ENCODE results near the gene ABHD17A. TPM values are rescaled to one million over a fixed set of nuclear protein-coding genes. Genes with fewer than 3 reads are reported as not detected.
"Not testable (repeated sequence)": the region's sequence is repeated elsewhere in the genome, so short reads cannot be mapped to it uniquely, and the experiment has no call there.

ABHD17A gene
- polyA plus RNA-seq, 1 experiment, result 48.8 TPM

DNA sequence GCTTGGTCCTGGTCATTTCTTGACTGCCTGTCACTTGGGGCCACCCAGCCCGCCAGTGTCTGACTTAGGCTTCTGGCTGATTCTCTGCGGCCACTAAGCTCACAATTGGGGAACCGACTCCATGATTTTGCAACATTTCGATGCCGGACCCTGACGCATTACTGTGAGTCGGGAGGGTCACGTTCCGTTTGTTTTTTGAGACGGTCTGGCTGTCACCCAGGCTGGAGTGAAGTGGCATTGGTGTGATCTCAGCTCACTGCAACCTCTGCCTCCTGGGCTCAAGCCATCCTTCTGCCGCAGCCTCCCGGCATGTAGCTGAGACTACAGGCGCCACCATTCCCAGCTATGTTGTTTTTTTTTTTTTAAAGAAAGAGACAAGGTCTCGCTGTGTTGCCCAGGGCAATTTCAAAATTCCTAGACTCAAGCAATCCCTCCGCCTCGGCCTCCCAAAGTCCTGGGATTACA, 16.7 kb upstream of the ABHD17A start:
- no peaks in the 10 kb centered on the region for H3K36me3 ChIP-seq (ENCODE audit: control insufficient read depth, insufficient read depth, low read length)
- no peaks in the 10 kb centered on the region for H3K27me3 ChIP-seq (ENCODE audit: control insufficient read depth, insufficient read depth, low read length)
- DNase-seq (ENCODE audit: low read depth), result no peak
- CTCF ChIA-PET, result no interaction called here
- TF ChIP-seq, protein P1, sequence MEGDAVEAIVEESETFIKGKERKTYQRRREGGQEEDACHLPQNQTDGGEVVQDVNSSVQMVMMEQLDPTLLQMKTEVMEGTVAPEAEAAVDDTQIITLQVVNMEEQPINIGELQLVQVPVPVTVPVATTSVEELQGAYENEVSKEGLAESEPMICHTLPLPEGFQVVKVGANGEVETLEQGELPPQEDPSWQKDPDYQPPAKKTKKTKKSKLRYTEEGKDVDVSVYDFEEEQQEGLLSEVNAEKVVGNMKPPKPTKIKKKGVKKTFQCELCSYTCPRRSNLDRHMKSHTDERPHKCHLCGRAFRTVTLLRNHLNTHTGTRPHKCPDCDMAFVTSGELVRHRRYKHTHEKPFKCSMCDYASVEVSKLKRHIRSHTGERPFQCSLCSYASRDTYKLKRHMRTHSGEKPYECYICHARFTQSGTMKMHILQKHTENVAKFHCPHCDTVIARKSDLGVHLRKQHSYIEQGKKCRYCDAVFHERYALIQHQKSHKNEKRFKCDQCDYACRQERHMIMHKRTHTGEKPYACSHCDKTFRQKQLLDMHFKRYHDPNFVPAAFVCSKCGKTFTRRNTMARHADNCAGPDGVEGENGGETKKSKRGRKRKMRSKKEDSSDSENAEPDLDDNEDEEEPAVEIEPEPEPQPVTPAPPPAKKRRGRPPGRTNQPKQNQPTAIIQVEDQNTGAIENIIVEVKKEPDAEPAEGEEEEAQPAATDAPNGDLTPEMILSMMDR (IDR thresholded peaks at IDR 0.05; ENCODE audit: insufficient read depth, low read depth, low read length), result no peak
- POLR2A ChIA-PET, result no interaction called here
- no peak overlapping the region for H3K4me3 ChIP-seq (ENCODE audit: low read depth, low read length)

DNA sequence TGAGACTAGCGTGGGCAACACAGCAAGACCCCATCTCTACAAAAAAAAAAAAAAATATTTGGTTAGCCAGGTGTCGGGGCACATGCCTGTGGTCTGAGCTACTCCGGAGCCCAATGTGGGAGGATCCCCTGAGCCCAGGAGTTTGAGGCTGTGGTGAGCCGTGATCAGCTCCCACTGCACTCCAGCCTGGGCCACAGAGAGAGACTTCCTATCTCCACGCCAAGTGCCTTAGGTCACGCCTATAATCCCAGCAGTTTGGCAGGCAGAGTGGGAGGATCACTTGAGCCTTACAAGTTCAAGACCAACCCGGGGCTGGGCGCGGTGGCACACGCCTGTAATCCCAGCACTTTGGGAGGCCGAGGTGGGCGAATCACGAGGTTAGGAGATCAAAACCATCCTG, 11.2 kb upstream of the ABHD17A start:
- DNase-seq (ENCODE audit: low read depth), result no peak
- ChIA-PET POLR2A (no interaction called here), CTCF (interaction anchor here (0.8 kb wide), 1 partner anchor 58 kb away, joined by 3 read pairs; no protein-coding TSS in a partner anchor)
- H3K4me3 ChIP-seq (ENCODE audit: low read depth, low read length), result no peak overlapping the region
- TF ChIP-seq, protein P1 (IDR thresholded peaks at IDR 0.05; ENCODE audit: insufficient read depth, low read depth, low read length), result no peak
- H3K36me3 ChIP-seq (ENCODE audit: control insufficient read depth, insufficient read depth, low read length), result no peaks in the 10 kb centered on the region
- H3K27me3 ChIP-seq (ENCODE audit: control insufficient read depth, insufficient read depth, low read length), result no peaks in the 10 kb centered on the region

DNA sequence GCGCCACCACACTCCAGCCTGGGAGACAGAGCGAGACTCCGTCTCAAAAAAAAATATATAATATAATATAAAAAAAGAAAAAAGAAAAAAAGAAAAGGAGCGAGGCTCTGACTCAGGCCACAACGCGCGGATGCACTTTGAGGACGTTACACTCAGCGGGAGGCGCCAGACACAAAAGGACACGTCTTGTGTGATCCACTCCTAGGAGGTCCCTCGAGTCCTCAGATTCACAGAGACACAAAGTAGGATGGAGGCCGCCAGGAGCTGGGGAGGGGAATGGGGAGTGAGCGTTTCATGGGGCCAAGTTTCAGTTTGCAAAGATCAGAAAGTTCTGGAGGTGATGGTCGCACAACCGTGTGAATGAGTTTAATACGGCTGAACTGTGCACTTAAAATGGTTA, 8.5 kb upstream of the ABHD17A start:
- no peak for DNase-seq (ENCODE audit: low read depth)
- Histone ChIP-seq H3K27me3 (ENCODE audit: control insufficient read depth, insufficient read depth, low read length) (no peaks in the 10 kb centered on the region), H3K36me3 (ENCODE audit: control insufficient read depth, insufficient read depth, low read length) (no peaks in the 10 kb centered on the region), H3K4me3 (ENCODE audit: low read depth, low read length) (no peak overlapping the region)
- ChIA-PET POLR2A (no interaction called here), CTCF (no interaction called here)
- TF ChIP-seq, protein P1 (IDR thresholded peaks at IDR 0.05; ENCODE audit: insufficient read depth, low read depth, low read length), result no peak

DNA sequence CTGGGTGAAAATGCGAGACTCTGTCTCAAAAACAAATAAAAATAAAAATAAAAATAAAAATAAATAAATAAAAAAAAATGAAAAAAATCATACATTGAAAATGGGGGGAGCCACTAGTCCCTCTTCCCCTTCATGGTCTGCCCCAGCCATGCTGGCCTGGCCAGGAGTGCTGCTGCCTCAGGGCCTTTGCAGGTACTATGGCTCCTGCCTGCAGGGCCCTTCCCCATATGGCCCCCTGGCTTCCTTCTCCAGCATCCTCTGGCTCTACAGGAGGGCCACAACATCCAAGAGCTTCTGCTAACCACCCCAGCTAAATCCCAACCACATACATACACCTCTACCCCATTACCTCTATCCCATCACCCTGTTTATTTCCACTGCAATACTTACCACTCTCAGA, 4.6 kb upstream of the ABHD17A start:
- POLR2A ChIA-PET, result no interaction called here
- Histone ChIP-seq H3K36me3 (ENCODE audit: control insufficient read depth, insufficient read depth, low read length) (no peaks in the 10 kb centered on the region), H3K27me3 (ENCODE audit: control insufficient read depth, insufficient read depth, low read length) (no peaks in the 10 kb centered on the region), H3K4me3 (ENCODE audit: low read depth, low read length) (no peak overlapping the region)
- TF ChIP-seq, protein P1 (IDR thresholded peaks at IDR 0.05; ENCODE audit: insufficient read depth, low read depth, low read length), result no peak
- CTCF ChIA-PET, result interaction anchor here (0.6 kb wide), 1 partner anchor 73 kb away, joined by 3 read pairs; no protein-coding TSS in a partner anchor
- DNase-seq (ENCODE audit: low read depth), result no peak

DNA sequence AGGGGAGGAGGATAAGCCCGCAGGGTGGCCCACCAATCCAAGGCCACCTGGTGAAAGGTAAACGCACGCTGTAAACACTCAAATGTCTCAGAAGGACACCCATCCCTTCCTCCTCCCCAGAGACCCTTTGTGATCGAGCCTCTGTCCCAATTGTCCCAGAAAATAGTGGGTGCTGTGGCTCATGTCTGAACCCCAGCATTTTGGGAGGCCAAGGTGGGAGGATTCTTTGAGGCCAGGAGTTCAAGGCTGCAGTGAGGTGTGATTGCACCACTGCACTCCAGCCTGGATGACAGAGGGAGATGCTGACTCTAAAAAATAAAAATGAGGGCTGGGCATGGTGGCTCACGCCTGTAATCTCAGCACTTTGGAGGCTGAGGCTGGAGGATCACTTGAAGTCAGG, 3.1 kb upstream of the ABHD17A start:
- Histone ChIP-seq H3K4me3 (ENCODE audit: low read depth, low read length) (no peak overlapping the region), H3K36me3 (ENCODE audit: control insufficient read depth, insufficient read depth, low read length) (no peaks in the 10 kb centered on the region), H3K27me3 (ENCODE audit: control insufficient read depth, insufficient read depth, low read length) (no peaks in the 10 kb centered on the region)
- ChIA-PET CTCF (interaction anchor here (0.6 to 0.7 kb wide), 2 partner anchors 151 to 347 kb away, joined by 3 read pairs; no protein-coding TSS in a partner anchor), POLR2A (no interaction called here)
- TF ChIP-seq, protein P1 (IDR thresholded peaks at IDR 0.05; ENCODE audit: insufficient read depth, low read depth, low read length), result no peak
- DNase-seq (ENCODE audit: low read depth), result no peak

DNA sequence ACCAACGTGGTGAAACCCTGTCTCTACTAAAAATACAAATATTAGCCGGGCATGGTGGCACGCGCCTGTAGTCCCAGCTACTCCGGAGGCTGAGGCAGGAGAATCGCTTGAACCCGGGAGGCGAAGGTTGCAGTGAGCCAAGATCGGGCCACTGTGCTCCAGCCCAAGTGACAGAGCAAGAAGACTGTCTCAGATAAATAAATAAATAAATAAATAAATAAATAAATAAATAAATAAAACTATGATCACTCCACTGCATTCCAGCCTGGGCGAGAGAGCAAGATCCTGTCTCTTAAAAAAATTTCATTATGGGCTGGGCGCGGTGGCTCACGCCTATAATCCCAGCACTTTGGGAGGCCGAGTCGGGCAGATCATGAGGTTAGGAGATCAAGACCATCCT, 1.1 kb upstream of the ABHD17A start:
- H3K36me3 ChIP-seq (ENCODE audit: control insufficient read depth, insufficient read depth, low read length); H3K4me3 ChIP-seq (ENCODE audit: low read depth, low read length); H3K27me3 ChIP-seq (ENCODE audit: control insufficient read depth, insufficient read depth, low read length); POLR2A ChIA-PET; DNase-seq (ENCODE audit: low read depth): not testable (repeated sequence)
- CTCF ChIA-PET, result interaction anchor here (0.7 kb wide), 1 partner anchor 9 kb away, joined by 3 read pairs; no protein-coding TSS in a partner anchor

Measured in BJ (cell line).